GM12878 (cell line): ENCODE measurements around the gene IL17RC. TPM values are rescaled to one million over a fixed set of nuclear protein-coding genes. Genes with fewer than 3 reads are reported as not detected.

Source experiments
- ATAC-seq: fragments of 200-7000 bp; cut with Tn5 transposase; 3 replicates; pipeline ENCODE4 v1.9.1; 2020; ENCODE audit warnings: mild to moderate bottlenecking, moderate library complexity
- BruUV-seq: library from RNA; stranded (reverse); fragments of 400-500 nt; replicated peaks from 2 replicates; lab custom pipeline; 2021; lab: Mats Ljungman, UMichigan
- CTCF ChIA-PET: fragments of 300-600 bp; sonication (Branson Sonifier 250); formaldehyde crosslinking; extraction: SDS; loops from one replicate; lab custom pipeline; 2021; ENCODE audit warnings: inconsistent platforms; lab: Yijun Ruan, JAX
- POLR2A ChIA-PET: fragments of 350-600 bp; formaldehyde crosslinking; extraction: SDS; loops from one replicate; lab custom pipeline; 2021; ENCODE audit warnings: inconsistent platforms; lab: Charles Lee
- RAD21 ChIA-PET: fragments of 300-600 bp; sonication (Branson Sonifier 250); formaldehyde crosslinking; loops from one replicate; lab custom pipeline; 2023; ENCODE audit warnings: antibody characterized with exemption; ENCODE audit not compliant: unreplicated experiment; lab: Charles Lee
- SMC1A ChIA-PET: fragments of 300-600 bp; sonication (Branson Sonifier 250); formaldehyde crosslinking; loops from one replicate; lab custom pipeline; 2023; ENCODE audit not compliant: unreplicated experiment, uncharacterized antibody; lab: Charles Lee
- DNase-seq: peaks from one replicate; pipeline ENCODE4 v3.0.0-alpha.2; 2011; ENCODE audit warnings: low read depth, low spot score
- FAIRE-seq: peaks from 3 replicates; lab custom pipeline; 2011; peaks lifted over from hg19 to GRCh38; lab: Jason Lieb, UNC
- H2AFZ ChIP-seq: 2 replicates; pipeline ENCODE4 v1.6.0; 2011; ENCODE audit warnings: low read depth, low read length, control low read depth; ENCODE audit not compliant: control insufficient read depth
- H3K27ac ChIP-seq: 2 replicates; pipeline ENCODE4 v1.5.1; 2011; ENCODE audit warnings: control low read depth; ENCODE audit not compliant: control insufficient read depth, insufficient read depth
- H3K27me3 ChIP-seq, 2 experiments: replicated peaks in 1 of 2; 2 replicates each; pipeline versions ENCODE4 v1.6.0 to v1.6.1; 2011; ENCODE audit warnings: low read length in 1 of 2; ENCODE audit not compliant: control insufficient read depth in 2 of 2, insufficient read depth in 2 of 2
- H3K36me3 ChIP-seq, 2 experiments: 2 replicates each; pipeline ENCODE4 v1.5.1; 2011; ENCODE audit warnings: low read length in 1 of 2; ENCODE audit not compliant: control insufficient read depth in 2 of 2, insufficient read depth in 2 of 2
- H3K4me1 ChIP-seq: 2 replicates; pipeline ENCODE4 v1.6.1; 2011; ENCODE audit warnings: mild to moderate bottlenecking, low read length, moderate library complexity, mixed read lengths; ENCODE audit not compliant: control insufficient read depth, insufficient read depth
- H3K4me2 ChIP-seq: 2 replicates; pipeline ENCODE4 v1.6.0; 2011; ENCODE audit warnings: control low read depth; ENCODE audit not compliant: control insufficient read depth, insufficient read depth
- H3K4me3 ChIP-seq: fragments of 200-600 bp; sonication (generic); 2 replicates; pipeline ENCODE4 v1.5.1; 2016
- H3K79me2 ChIP-seq: 2 replicates; pipeline ENCODE4 v1.6.0; 2011; ENCODE audit warnings: low read length; ENCODE audit not compliant: control insufficient read depth, insufficient read depth
- H3K9ac ChIP-seq: 2 replicates; pipeline ENCODE4 v1.8.0; 2011; ENCODE audit warnings: low read length, control low read depth, mixed read lengths; ENCODE audit not compliant: control insufficient read depth, insufficient read depth
- H3K9me3 ChIP-seq: replicated peaks from 3 replicates; pipeline ENCODE4 v1.5.1; 2011; ENCODE audit warnings: mild to moderate bottlenecking, low read length; ENCODE audit not compliant: control insufficient read depth, insufficient read depth
- H4K20me1 ChIP-seq: 2 replicates; pipeline ENCODE4 v1.6.0; 2011; ENCODE audit not compliant: control insufficient read depth, insufficient read depth
- CBFB ChIP-seq: IDR thresholded peaks from 2 replicates; pipeline ENCODE4 v1.6.1; 2016; ENCODE audit warnings: antibody characterized with exemption, low read depth
- CEBPZ ChIP-seq: fragments of 150-350 bp; IDR thresholded peaks from 2 replicates; pipeline ENCODE4 v1.6.1; 2016; ENCODE audit warnings: low read depth, low read length
- CHD4 ChIP-seq: fragments of 200-600 bp; sonication (generic); IDR thresholded peaks from 2 replicates; pipeline ENCODE4 v1.6.1; 2016; ENCODE audit warnings: mild to moderate bottlenecking
- IRF4 ChIP-seq: IDR thresholded peaks from 2 replicates; pipeline ENCODE4 v1.6.1; 2011; ENCODE audit warnings: low read depth, low read length
- KAT2A ChIP-seq: conservative IDR thresholded peaks from 2 replicates; pipeline ENCODE4 v1.6.1; 2011; ENCODE audit warnings: low read depth, low read length; ENCODE audit not compliant: control insufficient read depth
- MXI1 ChIP-seq: fragments of 150-350 bp; IDR thresholded peaks from 2 replicates; pipeline ENCODE4 v1.6.1; 2011; ENCODE audit warnings: low read depth, mild to moderate bottlenecking, inconsistent platforms, low read length, improper control_type of control experiment
- RELB ChIP-seq: fragments of 450-650 bp; IDR thresholded peaks from 2 replicates; pipeline ENCODE4 v1.6.1; 2017; ENCODE audit warnings: low read depth, mild to moderate bottlenecking, moderate library complexity
- YY1 ChIP-seq: IDR thresholded peaks from 2 replicates; pipeline ENCODE4 v1.6.1; 2011; ENCODE audit warnings: low read depth, mild to moderate bottlenecking, low read length
- ZNF24 ChIP-seq: fragments of 450-650 bp; IDR thresholded peaks from 2 replicates; pipeline ENCODE4 v1.6.1; 2017; ENCODE audit warnings: antibody characterized with exemption, mild to moderate bottlenecking
- ZNF622 ChIP-seq: fragments of 450-650 bp; IDR thresholded peaks from 2 replicates; pipeline ENCODE4 v1.6.1; 2017; ENCODE audit warnings: mild to moderate bottlenecking, inconsistent platforms
- WGBS: methylation state at CpG from one replicate; pipeline ENCODE4 v1.1.6; 2016; ENCODE audit warnings: low lambda C conversion rate; ENCODE audit not compliant: insufficient replicate concordance, insufficient coverage; ENCODE audit errors: missing lambda C conversion rate; 5-methylcytosine and 5-hydroxymethylcytosine counted together
- in situ Hi-C: fragments of 300-500 bp; cut with MboI; formaldehyde crosslinking; loops from 9 replicates; pipeline ENCODE4 v1.14.3; 2018; ENCODE audit warnings: mixed read lengths
- intact Hi-C: fragments of 100-400 bp; cut with micrococcal nuclease; formaldehyde crosslinking; loops from one replicate; pipeline ENCODE4 v1.14.2; 2022; ENCODE audit not compliant: unreplicated experiment
- polyA plus RNA-seq, 11 experiments: library from polyadenylated mRNA; depleted of rRNA in 4 of 11; unstranded in 6 of 11; stranded (reverse) in 5 of 11; fragments of >200 nt; fragmentation: Nextera tagmentation in 4 of 11; fragmentation: Illumina TruSeq in 1 of 11; extraction: Ambion mirVana in 4 of 11; extraction: Trizol in 1 of 11; gene quantifications; 1 replicate in 1 of 11; 2 replicates in 10 of 11; pipeline versions ENCODE4 v1.2.1 to v1.2.3, GENCODE V29; 2011 to 2016; ENCODE audit warnings: inconsistent platforms in 2 of 11, missing spikeins in 2 of 11, low read depth in 1 of 11
- total RNA-seq, 4 experiments: library from RNA; depleted of rRNA in 3 of 4; stranded (reverse); fragments of >200 nt in 3 of 4; fragmentation: Illumina TruSeq in 1 of 4; extraction: Trizol in 1 of 4; gene quantifications; 2 replicates each; pipeline versions ENCODE4 v1.2.1 to v1.2.3, GENCODE V29; 2013 to 2021

IL17RC gene
- total and polyA plus RNA-seq, 10 of the 15 experiments (the other 5 are each of a cell fraction or from before 2014, with no cell fraction given): 0.07 to 4.4 (median 0.34) TPM; not detected in 3

- FAIRE-seq: no peak
- no peak overlapping the region for H3K27ac ChIP-seq
Observed at GRCh38 chr3:9969632-9970019, 52.7 kb downstream of the IL17RC start.

More at GRCh38 chr3:9969632-9970019, 52.7 kb downstream of the IL17RC start:
- intact Hi-C loops: no loop called here
- no TSS peak for BruUV-seq
- no peak overlapping the region for H3K4me3 ChIP-seq
- peaks cover 2 to 20% of the 10 kb centered on the region in 2 experiments for H3K36me3 ChIP-seq
- ChIA-PET CTCF (no interaction called here), POLR2A (no interaction called here), RAD21 (interaction anchor here (0.5 kb wide), 1 partner anchor 16 kb away, joined by 5 read pairs; no protein-coding TSS in a partner anchor)
- H3K79me2 ChIP-seq: no peaks in the 10 kb centered on the region
- in situ Hi-C loops: no loop called here
- no peak for ATAC-seq
- H3K9me3 ChIP-seq: no peaks in the 10 kb centered on the region
- H3K4me2 ChIP-seq: no peak overlapping the region
- DNase-seq: no peak
- no peaks in the 10 kb centered on the region for H3K4me1 ChIP-seq
- H4K20me1 ChIP-seq: no peaks in the 10 kb centered on the region
- TF ChIP-seq CBFB (no peak), CHD4 (no peak), YY1 (no peak), MXI1 (no peak), ZNF622 (no peak), ZNF24 (no peak), RELB (no peak), CEBPZ (no peak), KAT2A (no peak), IRF4 (no peak)
- TF ChIP-seq, all 136 proteins: peak for 0
- WGBS: 100% methylated on average over 4 of the region's 4 CpGs
- no peak overlapping the region for H2AFZ ChIP-seq
- SMC1A ChIA-PET: no interaction called here
- no peak overlapping the region for H3K9ac ChIP-seq
- no peaks in the 10 kb centered on the region for H3K27me3 ChIP-seq
